GM12865 (cell line): ENCODE results near the gene NUP62CL.

Experiments
- DNase-seq: peaks from one replicate; pipeline ENCODE4 v3.0.0; 2010; ENCODE audit warnings: low read depth
- H3K4me3 ChIP-seq: 2 replicates; pipeline ENCODE4 v1.5.1; 2011; ENCODE audit warnings: mild to moderate bottlenecking, low read depth, low read length, control low read depth
- TF ChIP-seq, protein P1 (sequence below): IDR thresholded peaks from 2 replicates; pipeline ENCODE4 v1.5.1; 2011; ENCODE audit warnings: low read length, control low read depth, low read depth, inconsistent platforms; ENCODE audit not compliant: insufficient read depth; ENCODE audit errors: missing control alignments

Gene NUP62CL, protein sequence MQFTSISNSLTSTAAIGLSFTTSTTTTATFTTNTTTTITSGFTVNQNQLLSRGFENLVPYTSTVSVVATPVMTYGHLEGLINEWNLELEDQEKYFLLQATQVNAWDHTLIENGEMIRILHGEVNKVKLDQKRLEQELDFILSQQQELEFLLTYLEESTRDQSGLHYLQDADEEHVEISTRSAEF

DNA sequence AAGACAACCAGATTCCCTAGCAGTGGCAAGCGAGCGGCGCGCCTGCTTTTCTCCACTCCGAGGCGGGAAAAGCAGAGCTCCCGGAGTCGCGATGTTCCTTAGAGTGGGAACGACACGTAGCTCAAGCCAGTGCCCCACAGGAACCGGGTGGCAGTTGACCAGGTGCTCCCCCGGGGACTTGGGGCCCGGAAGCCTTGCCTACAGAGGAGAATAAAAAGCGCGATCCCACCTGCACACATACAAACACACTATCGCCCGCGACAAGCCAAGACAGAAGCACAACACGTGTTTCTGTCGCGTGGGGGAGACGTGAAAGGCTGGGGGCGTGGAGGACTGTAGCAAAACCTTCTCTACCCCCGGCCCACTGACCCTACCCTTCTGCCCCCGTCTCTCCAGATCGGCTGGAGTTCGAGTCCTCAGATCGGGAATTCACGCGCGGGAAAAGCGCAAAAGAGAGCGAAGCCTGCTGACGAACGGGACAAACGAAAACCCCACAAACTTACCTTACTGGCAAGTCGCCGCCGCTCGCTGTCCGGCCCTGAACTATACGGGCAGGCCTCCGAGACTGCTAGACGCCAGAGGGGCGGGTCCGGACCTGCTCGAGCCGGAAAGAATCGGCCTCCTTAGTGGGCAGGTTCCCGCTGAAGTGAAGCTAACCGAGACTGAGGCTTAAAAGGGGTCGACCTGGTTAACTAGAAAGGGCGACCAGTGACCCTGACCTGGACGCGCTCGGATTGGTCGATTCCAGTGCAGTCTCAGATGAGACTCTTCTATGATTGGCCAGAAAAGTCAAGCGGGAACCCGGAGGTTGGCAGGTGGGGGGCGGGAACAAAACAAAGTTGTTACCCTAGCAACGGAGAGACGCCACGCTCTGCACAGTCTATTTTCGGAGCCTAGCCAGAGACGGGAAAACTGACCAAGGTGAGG, at the start of gene NUP62CL, which contains the start of gene DNAAF6:
Gene NUP62CL, minus strand, starts transcription at position 664 of the 927 bp plus-strand sequence. CDS start 31,287 bp downstream, outside the sequence.
Gene DNAAF6, plus strand, starts transcription at position 842 of the 927 bp plus-strand sequence. CDS start 6,265 bp downstream, outside the sequence.
- H3K4me3 ChIP-seq: peak within 1 kb of the TSS; percentile 89
- DNase-seq: peak; percentile 86
- TF ChIP-seq, protein P1, sequence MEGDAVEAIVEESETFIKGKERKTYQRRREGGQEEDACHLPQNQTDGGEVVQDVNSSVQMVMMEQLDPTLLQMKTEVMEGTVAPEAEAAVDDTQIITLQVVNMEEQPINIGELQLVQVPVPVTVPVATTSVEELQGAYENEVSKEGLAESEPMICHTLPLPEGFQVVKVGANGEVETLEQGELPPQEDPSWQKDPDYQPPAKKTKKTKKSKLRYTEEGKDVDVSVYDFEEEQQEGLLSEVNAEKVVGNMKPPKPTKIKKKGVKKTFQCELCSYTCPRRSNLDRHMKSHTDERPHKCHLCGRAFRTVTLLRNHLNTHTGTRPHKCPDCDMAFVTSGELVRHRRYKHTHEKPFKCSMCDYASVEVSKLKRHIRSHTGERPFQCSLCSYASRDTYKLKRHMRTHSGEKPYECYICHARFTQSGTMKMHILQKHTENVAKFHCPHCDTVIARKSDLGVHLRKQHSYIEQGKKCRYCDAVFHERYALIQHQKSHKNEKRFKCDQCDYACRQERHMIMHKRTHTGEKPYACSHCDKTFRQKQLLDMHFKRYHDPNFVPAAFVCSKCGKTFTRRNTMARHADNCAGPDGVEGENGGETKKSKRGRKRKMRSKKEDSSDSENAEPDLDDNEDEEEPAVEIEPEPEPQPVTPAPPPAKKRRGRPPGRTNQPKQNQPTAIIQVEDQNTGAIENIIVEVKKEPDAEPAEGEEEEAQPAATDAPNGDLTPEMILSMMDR: no peak

DNA sequence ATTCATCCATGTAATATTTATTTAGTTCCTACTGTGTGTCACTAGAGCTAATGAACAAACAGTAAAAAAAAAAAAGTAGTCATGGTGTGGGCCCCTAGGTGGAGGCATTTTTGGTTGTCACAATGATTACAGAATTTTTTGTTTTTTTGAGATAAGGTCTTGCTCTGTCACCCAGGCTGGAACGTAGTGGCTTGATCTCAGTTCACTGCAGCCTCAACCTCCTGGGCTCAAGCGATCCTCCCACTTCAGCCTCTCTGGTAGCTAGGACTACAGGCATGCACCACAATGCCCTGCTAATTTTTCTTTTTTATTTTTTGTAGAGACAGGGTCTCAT, 22.2 kb upstream of the NUP62CL start:
- TF ChIP-seq, protein P1: no peak
- no peak overlapping the region for H3K4me3 ChIP-seq
- DNase-seq: no peak

DNA sequence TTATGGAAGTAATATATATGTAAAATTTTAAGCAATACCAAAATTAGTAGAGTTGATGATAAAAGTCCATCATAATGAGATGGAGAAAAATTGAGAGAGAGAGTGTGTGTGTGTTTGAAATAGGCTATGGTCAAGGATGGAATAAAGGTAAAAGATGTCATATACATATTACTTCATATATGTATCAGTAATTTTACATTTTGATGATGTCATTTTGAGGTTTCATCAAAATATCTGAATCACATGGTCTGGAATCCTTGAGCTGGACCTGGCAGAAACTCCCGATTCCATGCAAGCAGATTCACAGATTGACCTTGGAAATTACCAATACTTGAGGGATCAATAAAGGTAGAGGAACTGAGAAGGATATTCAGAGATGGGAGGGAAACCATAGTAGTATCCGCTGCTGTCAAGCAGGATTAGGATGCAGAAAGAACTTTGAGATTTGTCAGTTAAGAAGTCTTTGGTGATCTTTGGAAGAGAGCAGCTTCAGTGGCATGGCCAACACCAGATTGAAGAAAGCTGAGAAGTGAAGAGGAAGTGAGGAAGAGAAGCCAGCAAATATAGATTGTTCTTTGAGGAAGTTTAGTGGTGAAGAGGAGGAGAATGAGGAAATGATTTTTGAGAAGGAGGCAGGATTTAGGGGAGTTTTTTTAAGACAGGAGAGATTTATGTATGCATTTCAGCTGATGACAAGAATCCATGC, 21.7 kb upstream of the NUP62CL start:
- H3K4me3 ChIP-seq: no peak overlapping the region
- DNase-seq: no peak
- TF ChIP-seq, protein P1: no peak

DNA sequence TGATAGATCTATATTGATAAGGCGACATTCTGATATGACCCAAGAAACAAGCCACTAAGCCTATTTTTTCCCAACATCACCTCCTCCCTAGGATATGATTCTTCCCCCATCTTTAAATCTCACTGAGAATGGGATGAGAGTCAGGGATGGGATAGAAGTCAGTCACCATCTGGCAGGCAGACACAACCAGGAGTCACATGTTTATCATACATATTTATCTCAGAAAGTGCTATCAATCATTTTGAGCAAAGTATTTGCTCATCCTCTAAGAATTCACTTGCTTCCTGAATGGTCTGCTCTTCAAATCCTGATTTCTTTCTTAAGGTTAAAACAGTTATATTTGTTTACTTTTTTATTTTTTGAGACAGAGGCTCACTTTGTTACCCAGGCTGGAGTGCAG, 20.5 kb upstream of the NUP62CL start:
- no peak overlapping the region for H3K4me3 ChIP-seq
- TF ChIP-seq, protein P1: no peak
- no peak for DNase-seq

DNA sequence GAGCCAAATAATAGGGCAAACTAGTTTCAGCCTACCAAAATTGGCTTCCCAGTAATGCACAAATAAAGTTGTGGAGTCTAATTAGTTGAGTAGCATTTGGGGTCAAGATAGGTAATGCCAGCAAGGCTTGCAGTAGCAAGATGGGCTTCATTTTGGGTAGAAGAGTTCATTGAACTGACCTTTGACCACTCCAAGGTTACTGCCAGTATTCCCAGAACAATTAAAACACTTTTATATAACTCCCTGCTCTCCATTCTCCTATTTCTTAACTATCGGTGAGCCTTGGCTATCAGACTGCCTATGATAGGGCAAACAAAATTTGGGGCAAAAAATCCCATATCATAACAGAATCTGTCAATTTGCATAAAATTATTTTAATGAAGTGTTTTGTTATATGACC, 7.2 kb upstream of the NUP62CL start:
- no peak overlapping the region for H3K4me3 ChIP-seq
- DNase-seq: no peak
- TF ChIP-seq, protein P1: no peak

DNA sequence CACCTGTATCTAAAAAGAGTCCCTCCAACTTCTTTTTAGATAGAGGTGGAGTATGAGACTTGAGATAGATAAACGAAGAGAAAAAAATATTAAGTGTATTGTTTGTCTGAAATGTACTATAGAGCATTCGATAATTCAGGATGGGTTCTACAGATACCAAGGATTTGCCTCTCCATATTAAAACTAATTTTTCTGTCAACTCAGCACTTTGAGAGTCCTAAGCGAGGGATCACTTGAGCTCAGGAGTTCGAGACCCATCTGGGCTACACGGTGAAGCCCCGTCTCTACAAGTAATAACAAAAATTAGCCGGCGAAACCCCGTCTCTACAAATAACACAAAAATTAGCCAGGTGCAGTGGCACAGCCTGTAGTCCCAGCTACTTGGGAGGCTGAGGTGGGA, 1.7 kb upstream of the NUP62CL start:
- no peak overlapping the region for H3K4me3 ChIP-seq
- TF ChIP-seq, protein P1: no peak
- no peak for DNase-seq
